Aorta (tissue), 5 donors: ENCODE measurements around the gene FOXF2. TPM values are rescaled to one million over a fixed set of nuclear protein-coding genes. Genes with fewer than 3 reads are reported as not detected.
"Not testable (repeated sequence)": the region's sequence is repeated elsewhere in the genome, so short reads cannot be mapped to it uniquely, and the experiment has no call there.

Experiments used
- ATAC-seq: fragments of 200-7000 bp; cut with Tn5 transposase; one replicate; pipeline ENCODE4 v1.9.1; 2022; ENCODE audit warnings: moderate library complexity; ENCODE audit not compliant: low FRiP score
- DNase-seq, 2 donors: peaks; one replicate each; pipeline ENCODE4 v3.0.0-alpha.2; 2020
- H3K27ac ChIP-seq, 2 donors: one replicate each; pipeline ENCODE4 v1.5.1; 2013; ENCODE audit warnings: low read length in 2 of 2, mild to moderate bottlenecking in 2 of 2, moderate library complexity in 2 of 2, control low read depth in 1 of 2, inconsistent platforms in 1 of 2, low read depth in 1 of 2
- H3K27me3 ChIP-seq, 2 donors: one replicate each; pipeline ENCODE4 v1.6.1; 2013; ENCODE audit warnings: control low read depth in 1 of 2, low read length in 1 of 2, mild to moderate bottlenecking in 1 of 2, moderate library complexity in 1 of 2; ENCODE audit not compliant: insufficient read depth in 2 of 2, control insufficient read depth in 1 of 2
- H3K36me3 ChIP-seq, 2 donors: one replicate each; pipeline ENCODE4 v1.6.1; 2013; ENCODE audit warnings: control low read depth in 1 of 2, low read length in 1 of 2, mild to moderate bottlenecking in 1 of 2; ENCODE audit not compliant: insufficient read depth in 2 of 2, control insufficient read depth in 1 of 2
- H3K4me1 ChIP-seq, 2 donors: one replicate each; pipeline ENCODE4 v1.6.1; 2013; ENCODE audit warnings: low read length in 2 of 2, control low read depth in 1 of 2, mild to moderate bottlenecking in 1 of 2, moderate library complexity in 1 of 2; ENCODE audit not compliant: insufficient read depth in 2 of 2, control insufficient read depth in 1 of 2
- H3K4me3 ChIP-seq, 2 donors: one replicate each; pipeline ENCODE4 v1.5.1; 2013; ENCODE audit warnings: low read length in 2 of 2, control low read depth in 1 of 2, mild to moderate bottlenecking in 1 of 2
- H3K9me3 ChIP-seq: one replicate; pipeline ENCODE4 v1.6.1; 2013; ENCODE audit warnings: mild to moderate bottlenecking, low read length; ENCODE audit not compliant: control insufficient read depth
- WGBS, 2 donors: extraction: QIAGEN DNeasy Blood & Tissue Kit; methylation state at CpG; one replicate each; pipeline ENCODE4 v1.1.7; 2013; 5-methylcytosine and 5-hydroxymethylcytosine counted together
- intact Hi-C, 2 donors: fragments of 100-400 bp; cut with DNase I; formaldehyde crosslinking; loops; one replicate each; pipeline versions ENCODE4 v1.14.2 to v1.15.0; 2022
- long read RNA-seq, 2 donors: library from polyadenylated mRNA; unstranded; transcript quantifications; one replicate each; pipeline ENCODE4 v2.0.0, GENCODE V29; 2020 to 2021
- polyA plus RNA-seq, 2 donors: library from polyadenylated mRNA; stranded (reverse); fragments of 200-250 nt; gene quantifications; one replicate each; pipeline ENCODE4 v1.2.3, GENCODE V29; 2013
- total RNA-seq, 2 donors: library from RNA; stranded (reverse); fragmentation: NEBNext Ultra II Directional; extraction: Animal tissue kit (Norgen Biotek cat#: 25700); gene quantifications; one replicate each; pipeline ENCODE4 v1.2.1, GENCODE V29; 2021
- donor health status: healthy with polysubstance abuse.
- donor health status: Bipolar disorder and iron deficiency.
- donor health status: DM: no; HTN: no; CAD: no.
- donor health status: DM: no; HTN: no; CAD: no.
- donor health status: DM: yes; HTN: yes; CAD: no.

Gene FOXF2
- total RNA-seq (under 1 TPM; 0.52 to 0.69 TPM), polyA plus RNA-seq (not detected)
- long read RNA-seq, donor 1, partial matches to known transcripts, result 1 of 1 reads
- long read RNA-seq, donor 1, other reads (novel, unspliced or antisense), result 0 of 1 reads
- long read RNA-seq, donor 2, partial matches to known transcripts, result 0 of 1 reads
- long read RNA-seq, donor 2, other reads (novel, unspliced or antisense), result 0 of 1 reads

DNA sequence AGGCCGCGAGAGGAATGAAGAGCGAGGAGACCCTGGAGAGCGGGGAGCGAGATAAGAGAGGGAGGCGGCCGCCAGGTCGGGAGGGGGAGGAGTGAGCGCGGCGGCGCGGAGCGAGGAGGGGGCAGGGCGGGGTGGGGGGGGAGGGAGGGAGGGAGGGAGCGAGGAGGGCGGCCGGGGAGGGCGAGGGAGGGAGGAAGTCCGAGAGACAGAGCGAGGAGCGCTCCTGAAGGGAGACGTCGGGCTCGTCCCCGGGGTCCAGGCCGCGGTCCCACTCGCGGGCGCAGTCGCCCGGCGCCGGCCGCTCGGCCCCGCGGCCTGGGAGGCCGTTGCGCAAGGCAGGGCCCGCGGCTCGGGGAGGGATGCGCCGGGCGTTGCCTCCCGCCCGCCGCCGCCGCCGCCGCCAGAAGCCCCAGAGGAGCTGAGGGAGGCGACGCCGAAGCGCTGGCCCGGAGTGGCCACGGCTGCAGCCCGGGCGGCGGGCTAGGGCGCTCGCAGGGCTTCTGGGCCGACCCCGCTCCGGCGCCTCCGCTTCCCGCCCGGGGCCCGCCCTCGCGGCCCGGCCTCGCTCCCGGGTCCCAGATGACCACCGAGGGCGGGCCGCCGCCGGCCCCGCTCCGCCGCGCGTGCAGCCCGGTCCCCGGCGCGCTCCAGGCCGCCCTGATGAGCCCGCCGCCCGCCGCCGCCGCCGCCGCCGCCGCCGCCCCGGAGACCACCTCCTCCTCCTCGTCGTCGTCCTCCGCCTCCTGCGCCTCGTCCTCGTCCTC lies at the start of gene FOXF2:
Gene FOXF2, plus strand, starts transcription at position 208 of the 764 bp plus-strand sequence. Its CDS starts 372 bp downstream, at position 580.
- 0 to 1% methylated on average over 24 to 111 of the region's 112 CpGs for WGBS, 2 donors
- Histone ChIP-seq H3K27ac (no peak within 1 kb of the TSS), H3K9me3 (no peaks in the 10 kb centered on the region), H3K4me3 (peak within 1 kb of the TSS; percentile 45 to 49), H3K4me1 (no peaks in the 10 kb centered on the region), H3K36me3 (no peaks in the 10 kb centered on the region), H3K27me3 (no peaks in the 10 kb centered on the region)
- no peak for DNase-seq
- intact Hi-C loops, result no loop called here
- ATAC-seq, result no peak

DNA sequence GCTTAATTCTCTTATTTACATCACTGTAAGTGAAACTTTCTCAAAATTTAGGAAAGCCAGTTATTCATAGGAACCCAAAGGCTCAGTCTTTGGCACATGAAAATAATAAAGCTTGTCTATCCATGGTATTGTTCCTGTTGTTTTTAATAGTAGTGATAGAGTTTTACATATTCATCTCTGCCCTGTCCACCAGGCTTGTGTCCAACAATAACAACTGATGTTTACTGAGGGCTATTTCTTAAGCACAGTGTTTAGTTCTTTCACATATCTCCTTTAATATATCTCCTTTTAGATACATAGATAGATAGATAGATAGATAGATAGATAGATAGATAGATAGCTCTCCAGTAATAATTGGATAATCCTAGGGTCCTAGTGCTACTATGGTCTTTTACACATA lies 43.3 kb upstream of the FOXF2 start:
- Histone ChIP-seq H3K36me3 (no peaks in the 10 kb centered on the region), H3K4me3 (no peak overlapping the region), H3K27ac (no peak overlapping the region), H3K9me3 (peaks cover 3% of the 10 kb centered on the region), H3K4me1 (no peaks in the 10 kb centered on the region), H3K27me3 (no peaks in the 10 kb centered on the region)
- intact Hi-C loops, result no loop called here
- DNase-seq (no peak), ATAC-seq (no peak)

DNA sequence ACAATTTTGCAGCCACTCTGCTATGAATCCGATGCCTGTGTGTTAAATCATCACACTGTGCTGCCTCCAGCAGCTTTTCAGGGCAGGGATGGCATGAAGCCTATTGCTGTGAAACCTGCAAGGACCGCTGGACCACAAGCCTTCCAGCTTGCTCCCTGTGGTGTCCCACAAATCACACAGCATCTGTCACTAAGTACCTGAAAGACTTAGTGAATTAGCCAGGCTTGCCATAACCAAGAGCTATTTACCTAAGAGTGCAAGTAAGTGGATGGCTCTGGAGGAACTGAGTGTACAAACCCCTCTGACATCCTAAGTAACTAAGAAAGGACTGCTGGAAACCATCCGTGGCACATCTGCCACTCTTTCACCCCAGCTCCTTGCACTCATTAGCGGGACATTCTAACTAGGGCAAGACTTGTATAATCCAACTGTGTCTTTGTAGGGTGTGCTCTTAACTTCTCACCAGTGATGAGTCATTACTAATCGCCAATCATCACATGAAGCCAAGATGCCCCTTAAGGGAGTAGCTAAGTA lies 42.8 kb upstream of the FOXF2 start:
- no peaks in the 10 kb centered on the region for H3K36me3 ChIP-seq
- no peaks in the 10 kb centered on the region for H3K4me1 ChIP-seq
- 70 to 72% methylated on average over 5 of the region's 5 CpGs for whole genome bisulfite sequencing, 2 donors
- DNase-seq (no peak), ATAC-seq (no peak)
- no peak overlapping the region for H3K27ac ChIP-seq
- intact Hi-C loops, result no loop called here
- no peaks in the 10 kb centered on the region for H3K27me3 ChIP-seq
- H3K4me3 ChIP-seq, result no peak overlapping the region
- peaks cover 3% of the 10 kb centered on the region for H3K9me3 ChIP-seq

DNA sequence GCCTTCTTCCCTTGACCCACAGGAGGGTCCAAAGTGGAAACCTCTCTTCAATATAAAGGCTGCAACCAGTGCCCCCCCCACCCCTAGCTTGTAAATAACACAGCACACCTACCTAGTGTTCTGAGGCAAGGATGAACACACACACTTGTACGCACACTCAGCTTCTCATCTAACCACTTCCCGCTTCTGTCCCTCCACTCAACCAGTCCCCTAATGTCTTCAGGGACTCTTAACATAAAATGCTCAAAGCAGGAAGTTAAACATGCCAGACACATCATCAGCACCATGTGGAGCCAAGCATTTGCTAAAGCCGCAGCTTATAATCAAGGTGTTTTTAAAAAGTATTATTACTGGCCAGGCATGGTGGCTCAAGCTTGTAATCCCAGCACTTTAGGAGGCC lies 42.2 kb upstream of the FOXF2 start:
- Histone ChIP-seq H3K27me3 (no peaks in the 10 kb centered on the region), H3K4me3 (no peak overlapping the region), H3K9me3 (peaks cover 4% of the 10 kb centered on the region), H3K4me1 (no peaks in the 10 kb centered on the region), H3K36me3 (no peaks in the 10 kb centered on the region), H3K27ac (no peak overlapping the region)
- WGBS, 2 donors, result 60 to 64% methylated on average over 3 of the region's 3 CpGs
- DNase-seq (no peak), ATAC-seq (no peak)
- intact Hi-C loops, result no loop called here

GRCh38 chr6:1348675-1349074 lies 40.7 kb upstream of the FOXF2 start:
- no peak overlapping the region for H3K4me3 ChIP-seq
- ATAC-seq (no peak), DNase-seq (no peak)
- intact Hi-C loops, result no loop called here
- no peaks in the 10 kb centered on the region for H3K36me3 ChIP-seq
- WGBS, 2 donors, result 0 to 7% methylated on average over 1 of the region's 1 CpG
- peaks cover 4% of the 10 kb centered on the region for H3K9me3 ChIP-seq
- no peaks in the 10 kb centered on the region for H3K27me3 ChIP-seq
- H3K27ac ChIP-seq, result no peak overlapping the region
- no peaks in the 10 kb centered on the region for H3K4me1 ChIP-seq

DNA sequence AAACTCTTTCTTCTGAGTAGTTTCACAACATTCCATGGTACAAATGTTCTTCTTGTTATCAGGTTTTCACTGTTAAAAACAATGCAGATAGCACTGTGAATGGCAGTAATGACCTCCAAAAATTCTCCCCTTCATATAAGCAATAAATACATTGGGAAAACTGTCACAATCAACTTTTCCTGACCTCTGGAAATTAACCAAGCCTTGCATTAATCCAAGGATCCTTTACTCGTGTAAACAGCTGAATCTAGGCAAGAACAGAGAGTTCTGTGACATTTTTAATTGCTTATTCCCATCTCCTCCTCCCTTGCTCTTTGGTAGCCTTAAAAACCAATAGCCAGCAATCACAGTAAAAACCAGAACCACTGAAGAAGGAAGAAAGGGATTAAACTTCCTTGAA lies 39.7 kb upstream of the FOXF2 start:
- Histone ChIP-seq H3K27me3 (no peaks in the 10 kb centered on the region), H3K4me1 (no peaks in the 10 kb centered on the region), H3K4me3 (no peak overlapping the region), H3K27ac (no peak overlapping the region), H3K36me3 (no peaks in the 10 kb centered on the region), H3K9me3 (peaks cover 4% of the 10 kb centered on the region)
- ATAC-seq (no peak), DNase-seq (no peak)
- intact Hi-C loops, result no loop called here
- 21 to 39% methylated on average over 1 of the region's 1 CpG for WGBS, 2 donors

DNA sequence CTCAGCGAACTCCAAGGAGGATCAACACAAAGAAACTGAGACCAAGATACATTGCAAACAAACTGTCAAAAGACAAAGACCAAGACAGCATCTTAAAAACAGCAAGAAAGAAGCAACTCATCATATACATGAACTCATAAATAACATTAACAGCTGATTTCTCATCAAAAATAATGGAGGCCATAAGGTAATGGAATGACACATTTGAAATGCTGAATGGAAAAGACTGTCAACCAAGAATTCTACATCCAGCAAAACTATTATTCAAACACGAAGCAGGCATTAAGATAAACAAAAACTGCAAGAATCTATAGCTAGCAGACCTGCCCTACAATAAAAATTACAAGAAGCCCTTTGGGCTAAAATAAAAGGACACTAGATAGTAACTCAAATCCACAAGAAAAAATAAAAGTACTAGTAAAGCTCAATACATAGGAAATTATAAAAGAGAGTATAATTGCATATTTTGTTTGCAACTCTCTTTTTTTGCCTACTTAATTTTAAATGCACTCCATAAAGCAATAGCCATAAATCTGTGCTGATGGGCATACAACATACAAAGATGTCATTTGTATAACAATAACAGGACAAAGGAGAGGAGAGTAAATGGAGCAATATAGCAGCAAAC lies 37.9 kb upstream of the FOXF2 start:
- 77 to 81% methylated on average over 2 of the region's 2 CpGs for WGBS, 2 donors
- no peaks in the 10 kb centered on the region for H3K4me1 ChIP-seq
- ATAC-seq (no peak), DNase-seq (no peak)
- intact Hi-C loops, result no loop called here
- no peaks in the 10 kb centered on the region for H3K27me3 ChIP-seq
- no peak overlapping the region for H3K27ac ChIP-seq
- H3K36me3 ChIP-seq, result no peaks in the 10 kb centered on the region
- H3K4me3 ChIP-seq, result no peak overlapping the region
- peaks cover 4% of the 10 kb centered on the region for H3K9me3 ChIP-seq

DNA sequence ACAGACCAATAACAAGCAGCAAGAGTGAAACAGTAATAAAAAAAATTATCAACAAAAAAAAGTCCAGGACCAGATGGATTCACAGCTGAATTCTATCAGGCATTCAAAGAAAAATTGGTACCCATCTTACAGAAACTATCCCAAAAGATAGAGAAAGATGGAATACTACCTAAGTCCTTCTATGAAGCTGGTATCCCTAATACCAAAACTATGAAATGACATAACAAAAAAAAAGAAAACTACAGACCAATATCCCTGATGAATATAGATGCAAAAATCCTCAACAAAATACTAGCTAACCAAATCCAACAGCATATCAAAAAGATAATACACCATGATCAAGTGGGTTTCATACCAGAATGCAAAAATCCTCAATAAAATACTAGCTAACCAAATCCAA lies 34.3 kb upstream of the FOXF2 start:
- H3K27me3 ChIP-seq, H3K9me3 ChIP-seq, H3K36me3 ChIP-seq, H3K27ac ChIP-seq, intact Hi-C loops, DNase-seq, H3K4me1 ChIP-seq, ATAC-seq, H3K4me3 ChIP-seq: not testable (repeated sequence)

DNA sequence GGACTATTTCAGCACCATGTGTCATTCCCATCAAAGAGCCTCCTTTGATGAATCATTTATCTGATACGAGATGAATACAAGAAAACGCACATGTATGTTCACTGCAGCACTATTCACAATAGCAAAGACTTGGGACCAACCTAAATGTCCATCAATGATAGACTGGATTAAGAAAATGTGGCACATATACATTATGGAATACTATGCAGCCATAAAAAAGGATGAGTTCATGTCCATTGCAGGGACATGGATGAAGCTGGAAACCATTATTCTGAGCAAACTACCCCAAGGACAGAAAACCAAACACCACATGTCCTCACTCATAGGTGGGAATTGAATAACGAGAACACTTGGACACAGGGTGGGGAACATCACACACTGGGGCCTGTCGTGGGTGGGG lies 27.7 kb upstream of the FOXF2 start:
- DNase-seq, H3K4me1 ChIP-seq, intact Hi-C loops, H3K36me3 ChIP-seq, H3K4me3 ChIP-seq, H3K9me3 ChIP-seq, H3K27me3 ChIP-seq, H3K27ac ChIP-seq, ATAC-seq: not testable (repeated sequence)
- 76 to 86% methylated on average over 4 of the region's 4 CpGs for WGBS, 2 donors
